ENCODE results near the gene STAG2. TPM values are rescaled to one million over a fixed set of nuclear protein-coding genes. Genes with fewer than 3 reads are reported as not detected.
A peak's percentile ranks its signal among the peaks of the same experiment; 100 is the strongest.

Gene STAG2
- total RNA-seq, 1 experiment from 2014 or later = 119 TPM

- H3K27ac ChIP-seq (ENCODE audit: low read depth, low read length, poor library complexity, severe bottlenecking) = no peak overlapping the region
- no peak overlapping the region for H3K4me3 ChIP-seq (ENCODE audit: low read depth, low read length, poor library complexity, severe bottlenecking)
- intact Hi-C loops (cut with micrococcal nuclease; ENCODE audit: unreplicated experiment) = no loop called here
- ChIA-PET POLR2A (ENCODE audit: low non-redundant PET) (no interaction called here), CTCF (no interaction called here)
- TF ChIP-seq CTCF (conservative IDR thresholded peaks at IDR 0.05; ENCODE audit: low read depth, low read length) (no peak), EZH2 (IDR thresholded peaks at IDR 0.05; ENCODE audit: borderline replicate concordance, low read depth, low read length, poor library complexity, severe bottlenecking) (no peak)
- no peaks in the 10 kb centered on the region for H3K27me3 ChIP-seq (replicated peaks; ENCODE audit: insufficient read depth, low read depth, low read length, poor library complexity)
- DNase-seq (ENCODE audit: low spot score) = no peak
- BruUV-seq (replicated peaks) = no TSS peak
- no peaks in the 10 kb centered on the region for H3K4me1 ChIP-seq (ENCODE audit: insufficient read depth, low read length, poor library complexity, severe bottlenecking)
- no peaks in the 10 kb centered on the region for H3K9me3 ChIP-seq (ENCODE audit: low read depth, low read length, poor library complexity, severe bottlenecking)
- no peaks in the 10 kb centered on the region for H3K36me3 ChIP-seq (ENCODE audit: insufficient read depth, low read length, poor library complexity, severe bottlenecking)
Measured at GRCh38 chrX:123949846-123950245, 11.7 kb upstream of the STAG2 start.

GRCh38 chrX:123959281-123960063, 2.0 kb upstream of the STAG2 start:
- BruUV-seq (replicated peaks) = TSS peak; percentile 47
- POLR2A ChIA-PET (ENCODE audit: low non-redundant PET) = no interaction called here
- TF ChIP-seq EZH2 (IDR thresholded peaks at IDR 0.05; ENCODE audit: borderline replicate concordance, low read depth, low read length, poor library complexity, severe bottlenecking) (no peak), CTCF (conservative IDR thresholded peaks at IDR 0.05; ENCODE audit: low read depth, low read length) (no peak)
- Histone ChIP-seq H3K9me3 (ENCODE audit: low read depth, low read length, poor library complexity, severe bottlenecking) (no peaks in the 10 kb centered on the region), H3K27me3 (replicated peaks; ENCODE audit: insufficient read depth, low read depth, low read length, poor library complexity) (no peaks in the 10 kb centered on the region), H3K27ac (ENCODE audit: low read depth, low read length, poor library complexity, severe bottlenecking) (peak overlapping the region; percentile 89), H3K4me1 (ENCODE audit: insufficient read depth, low read length, poor library complexity, severe bottlenecking) (peaks cover 3% of the 10 kb centered on the region), H3K36me3 (ENCODE audit: insufficient read depth, low read length, poor library complexity, severe bottlenecking) (no peaks in the 10 kb centered on the region), H3K4me3 (ENCODE audit: low read depth, low read length, poor library complexity, severe bottlenecking) (peak overlapping the region; percentile 66)
- CTCF ChIA-PET = interaction anchor here (0.6 kb wide), 1 partner anchor 192 kb away, joined by 4 read pairs; no protein-coding TSS in a partner anchor
- intact Hi-C loops (cut with micrococcal nuclease; ENCODE audit: unreplicated experiment) = loop anchor here (5.0 to 10.0 kb wide), 4 partner anchors 58 to 425 kb away; no protein-coding TSS in a partner anchor
- DNase-seq (ENCODE audit: low spot score) = peak; percentile 62

GRCh38 chrX:123960956-123961267, 594 bp upstream of the STAG2 start:
- Histone ChIP-seq H3K27ac (ENCODE audit: low read depth, low read length, poor library complexity, severe bottlenecking) (peak overlapping the region; percentile 99), H3K9me3 (ENCODE audit: low read depth, low read length, poor library complexity, severe bottlenecking) (no peaks in the 10 kb centered on the region), H3K36me3 (ENCODE audit: insufficient read depth, low read length, poor library complexity, severe bottlenecking) (no peaks in the 10 kb centered on the region), H3K4me3 (ENCODE audit: low read depth, low read length, poor library complexity, severe bottlenecking) (peak overlapping the region; percentile 72), H3K4me1 (ENCODE audit: insufficient read depth, low read length, poor library complexity, severe bottlenecking) (peaks cover 5% of the 10 kb centered on the region), H3K27me3 (replicated peaks; ENCODE audit: insufficient read depth, low read depth, low read length, poor library complexity) (no peaks in the 10 kb centered on the region)
- CTCF ChIA-PET = interaction anchor here (0.6 kb wide), 2 partner anchors 238 to 909 kb away, joined by 3 to 6 read pairs; no protein-coding TSS in a partner anchor
- DNase-seq (ENCODE audit: low spot score) = no peak
- POLR2A ChIA-PET (ENCODE audit: low non-redundant PET) = interaction anchor here (0.6 to 0.7 kb wide), 2 partner anchors 134 to 543 kb away, joined by 3 to 8 read pairs; no protein-coding TSS in a partner anchor
- BruUV-seq (replicated peaks) = TSS peak; percentile 61
- TF ChIP-seq EZH2 (IDR thresholded peaks at IDR 0.05; ENCODE audit: borderline replicate concordance, low read depth, low read length, poor library complexity, severe bottlenecking) (no peak), CTCF (conservative IDR thresholded peaks at IDR 0.05; ENCODE audit: low read depth, low read length) (no peak)
- intact Hi-C loops (cut with micrococcal nuclease; ENCODE audit: unreplicated experiment) = loop anchor here (5.0 to 10.0 kb wide), 4 partner anchors 56 to 424 kb away; no protein-coding TSS in a partner anchor

Measured in A673 (cell line).